IPS-18a (cell line): Measurements from ENCODE around the gene DUT.

Source experiments
- H3K27ac ChIP-seq: one replicate; pipeline ENCODE4 v1.5.1; 2013; ENCODE audit warnings: low read length
- H3K27me3 ChIP-seq: one replicate; pipeline ENCODE4 v1.6.1; 2013; ENCODE audit warnings: mild to moderate bottlenecking, low read length; ENCODE audit not compliant: control insufficient read depth, insufficient read depth
- H3K36me3 ChIP-seq: one replicate; pipeline ENCODE4 v1.6.1; 2013; ENCODE audit warnings: low read depth, low read length; ENCODE audit not compliant: control insufficient read depth
- H3K4me1 ChIP-seq: one replicate; pipeline ENCODE4 v1.6.1; 2013; ENCODE audit warnings: low read depth, low read length; ENCODE audit not compliant: control insufficient read depth
- H3K4me3 ChIP-seq: one replicate; pipeline ENCODE4 v1.5.1; 2013; ENCODE audit warnings: low read length
- H3K9ac ChIP-seq: one replicate; pipeline ENCODE4 v1.6.1; 2013; ENCODE audit warnings: mild to moderate bottlenecking, low read length, moderate library complexity
- H3K9me3 ChIP-seq: one replicate; pipeline ENCODE4 v1.6.1; 2013; ENCODE audit warnings: low read depth, low read length; ENCODE audit not compliant: control insufficient read depth

DUT gene

GRCh38 chr15:48373821-48374451, 42.7 kb downstream of the DUT start:
- H3K27me3 ChIP-seq = no peaks in the 10 kb centered on the region
- no peak overlapping the region for H3K9ac ChIP-seq
- no peak overlapping the region for H3K27ac ChIP-seq
- H3K36me3 ChIP-seq = no peaks in the 10 kb centered on the region
- no peaks in the 10 kb centered on the region for H3K4me1 ChIP-seq
- H3K4me3 ChIP-seq = no peak overlapping the region
- H3K9me3 ChIP-seq = no peaks in the 10 kb centered on the region

GRCh38 chr15:48374472-48374871, 43.2 kb downstream of the DUT start:
- Histone ChIP-seq H3K4me3 (no peak overlapping the region), H3K27me3 (no peaks in the 10 kb centered on the region), H3K27ac (no peak overlapping the region), H3K9ac (no peak overlapping the region), H3K36me3 (no peaks in the 10 kb centered on the region), H3K9me3 (no peaks in the 10 kb centered on the region), H3K4me1 (no peaks in the 10 kb centered on the region)

DNA sequence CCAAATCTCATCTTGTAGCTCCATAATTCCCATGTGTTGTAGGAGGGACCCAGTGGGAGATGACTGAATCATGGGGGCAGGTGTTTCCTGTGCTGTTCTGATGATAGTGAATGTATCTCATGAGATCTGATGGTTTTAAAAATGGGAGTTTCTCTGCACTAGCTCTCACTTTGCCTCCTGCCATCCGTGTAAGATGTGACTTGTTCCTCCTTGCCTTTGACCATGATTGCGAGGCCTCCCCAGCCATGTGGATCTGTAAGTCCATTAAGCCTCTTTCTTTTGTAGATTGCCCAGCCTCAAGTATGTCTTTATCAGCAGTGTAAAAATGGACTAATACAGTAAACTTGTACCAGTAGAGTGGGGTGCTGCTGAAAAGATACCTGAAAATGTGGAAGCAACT, 44.5 kb downstream of the DUT start:
- Histone ChIP-seq H3K36me3 (no peaks in the 10 kb centered on the region), H3K4me1 (no peaks in the 10 kb centered on the region), H3K27ac (no peak overlapping the region), H3K27me3 (no peaks in the 10 kb centered on the region), H3K9me3 (no peaks in the 10 kb centered on the region), H3K9ac (no peak overlapping the region), H3K4me3 (no peak overlapping the region)

DNA sequence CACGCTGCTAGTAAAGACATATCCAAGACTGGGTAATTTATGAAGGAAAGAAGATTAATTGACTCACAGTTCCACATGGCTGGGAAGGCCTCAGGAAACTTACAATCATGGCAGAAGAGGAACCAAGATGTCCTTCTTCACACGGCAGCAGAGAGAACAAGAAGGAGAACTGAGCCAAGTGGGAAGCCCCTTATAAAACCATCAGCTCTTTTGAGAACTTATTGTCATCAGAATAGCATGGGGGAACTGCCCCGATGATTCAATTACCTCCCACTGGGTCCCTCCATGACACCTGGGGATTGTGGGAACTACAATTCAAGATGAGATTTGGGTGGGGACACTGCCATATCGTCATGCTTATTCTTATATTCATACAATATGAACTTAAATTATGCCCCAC, 49.0 kb downstream of the DUT start:
- Histone ChIP-seq H3K9me3 (no peaks in the 10 kb centered on the region), H3K9ac (no peak overlapping the region), H3K27ac (no peak overlapping the region), H3K4me3 (no peak overlapping the region), H3K27me3 (no peaks in the 10 kb centered on the region), H3K4me1 (no peaks in the 10 kb centered on the region), H3K36me3 (no peaks in the 10 kb centered on the region)

DNA sequence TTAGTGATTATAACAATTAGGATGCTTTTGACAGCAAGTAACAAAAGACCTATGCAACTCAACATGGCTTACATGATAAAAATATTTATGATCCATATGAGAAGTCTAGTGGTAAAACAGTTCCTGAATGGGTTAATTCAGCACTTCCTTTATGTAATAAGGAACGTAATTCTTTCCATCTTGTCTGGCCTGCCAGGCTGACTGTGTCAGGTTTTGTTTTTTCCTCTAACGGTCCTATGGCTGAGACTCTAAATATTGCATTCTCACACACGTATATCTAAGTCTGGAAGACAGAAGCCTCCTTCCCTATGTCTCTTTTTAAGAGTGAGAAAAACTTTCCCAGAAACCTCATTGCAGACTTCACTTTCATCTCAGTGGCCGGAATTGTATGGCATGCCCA, 50.6 kb downstream of the DUT start:
- no peak overlapping the region for H3K27ac ChIP-seq
- H3K27me3 ChIP-seq = no peaks in the 10 kb centered on the region
- H3K9me3 ChIP-seq = no peaks in the 10 kb centered on the region
- H3K4me3 ChIP-seq = no peak overlapping the region
- H3K9ac ChIP-seq = no peak overlapping the region
- no peaks in the 10 kb centered on the region for H3K4me1 ChIP-seq
- H3K36me3 ChIP-seq = no peaks in the 10 kb centered on the region

DNA sequence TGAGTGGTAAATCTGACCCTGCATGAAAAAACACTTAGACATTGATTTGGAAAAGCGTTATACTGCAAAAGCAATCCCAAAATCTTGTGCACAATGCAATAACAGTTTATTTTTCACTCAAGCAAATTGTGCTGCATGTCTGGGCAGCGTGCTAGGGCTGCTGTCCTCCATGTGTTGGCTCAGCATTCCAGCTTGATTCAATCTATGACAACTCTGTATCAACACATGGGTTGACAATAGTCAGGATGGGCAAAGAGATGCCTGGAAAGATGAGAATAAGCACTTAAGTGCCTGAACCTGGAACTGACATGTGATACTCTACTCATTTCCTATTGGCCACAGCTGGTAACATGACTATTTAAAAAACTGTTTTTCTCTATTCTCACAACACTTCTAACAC, 51.8 kb downstream of the DUT start:
- H3K27me3 ChIP-seq = no peaks in the 10 kb centered on the region
- H3K9ac ChIP-seq = no peak overlapping the region
- no peaks in the 10 kb centered on the region for H3K4me1 ChIP-seq
- no peak overlapping the region for H3K4me3 ChIP-seq
- H3K9me3 ChIP-seq = no peaks in the 10 kb centered on the region
- no peaks in the 10 kb centered on the region for H3K36me3 ChIP-seq
- no peak overlapping the region for H3K27ac ChIP-seq

GRCh38 chr15:48384616-48385015, 53.4 kb downstream of the DUT start:
- Histone ChIP-seq H3K36me3 (no peaks in the 10 kb centered on the region), H3K27me3 (no peaks in the 10 kb centered on the region), H3K9me3 (no peaks in the 10 kb centered on the region), H3K9ac (no peak overlapping the region), H3K27ac (no peak overlapping the region), H3K4me3 (no peak overlapping the region), H3K4me1 (peaks cover 2% of the 10 kb centered on the region)

DNA sequence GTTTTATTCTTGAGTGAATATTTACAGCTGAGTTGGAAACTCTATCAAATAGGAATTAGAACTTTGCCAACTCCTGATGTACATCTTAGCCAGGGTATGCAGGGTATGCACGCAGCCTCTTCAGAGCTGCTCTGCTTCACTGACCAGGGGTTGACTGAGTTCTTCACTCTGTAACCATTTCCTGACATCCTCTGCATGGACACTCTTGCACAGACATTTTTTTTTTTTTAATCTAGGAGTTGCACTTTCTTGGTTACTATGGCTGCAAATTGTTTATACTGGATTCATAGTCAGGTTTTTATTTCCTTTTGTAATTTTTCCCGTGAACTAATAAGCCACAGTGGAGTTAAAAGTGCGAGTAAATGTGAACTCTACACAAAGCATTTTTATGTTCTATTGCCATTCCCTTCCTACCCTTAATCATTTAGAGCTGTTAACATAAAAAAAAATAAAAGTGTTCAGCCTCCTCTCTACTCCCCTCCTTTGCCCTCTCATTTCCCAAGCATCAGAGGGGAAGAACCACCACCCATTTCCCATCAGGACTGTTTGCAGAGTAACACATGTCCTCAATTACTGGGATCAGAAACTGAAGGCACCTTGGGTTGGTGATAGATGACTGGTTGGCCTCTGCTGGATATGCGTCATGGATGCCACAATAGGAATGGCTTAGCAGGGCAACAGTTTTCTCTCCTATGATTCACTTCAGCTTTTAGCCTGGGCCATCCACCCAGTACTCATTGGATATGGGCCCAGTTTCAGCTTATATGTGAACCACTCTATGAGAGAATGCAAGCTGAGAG, 54.0 kb downstream of the DUT start:
- no peaks in the 10 kb centered on the region for H3K27me3 ChIP-seq
- no peak overlapping the region for H3K27ac ChIP-seq
- peaks cover 2% of the 10 kb centered on the region for H3K4me1 ChIP-seq
- H3K4me3 ChIP-seq = no peak overlapping the region
- H3K9ac ChIP-seq = no peak overlapping the region
- no peaks in the 10 kb centered on the region for H3K9me3 ChIP-seq
- no peaks in the 10 kb centered on the region for H3K36me3 ChIP-seq

GRCh38 chr15:48388016-48388851, 57.0 kb downstream of the DUT start:
- H3K36me3 ChIP-seq = no peaks in the 10 kb centered on the region
- H3K9ac ChIP-seq = no peak overlapping the region
- H3K4me1 ChIP-seq = peaks cover 2% of the 10 kb centered on the region
- H3K27ac ChIP-seq = no peak overlapping the region
- H3K27me3 ChIP-seq = no peaks in the 10 kb centered on the region
- H3K9me3 ChIP-seq = no peaks in the 10 kb centered on the region
- H3K4me3 ChIP-seq = no peak overlapping the region

DNA sequence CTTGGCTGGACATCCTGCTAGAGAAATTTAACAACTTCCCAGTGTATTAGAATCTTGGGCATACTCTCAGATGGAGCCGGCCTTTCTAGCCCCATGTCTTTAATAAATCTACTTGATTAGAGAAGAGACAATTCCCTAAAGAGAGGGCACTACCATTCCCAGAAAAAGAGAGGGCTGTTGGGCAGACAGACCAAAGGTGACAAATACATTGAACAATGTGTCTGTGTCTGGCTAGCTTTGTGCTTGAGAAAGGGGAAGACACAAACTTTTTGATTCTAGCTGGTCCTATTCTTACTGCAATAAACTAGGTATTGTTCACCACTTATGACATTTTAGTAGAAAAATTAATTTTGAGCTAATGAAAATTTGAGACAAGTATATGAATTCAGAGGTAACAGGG, 57.7 kb downstream of the DUT start:
- Histone ChIP-seq H3K27me3 (no peaks in the 10 kb centered on the region), H3K4me3 (no peak overlapping the region), H3K9me3 (no peaks in the 10 kb centered on the region), H3K36me3 (no peaks in the 10 kb centered on the region), H3K4me1 (peaks cover 2% of the 10 kb centered on the region), H3K27ac (no peak overlapping the region), H3K9ac (no peak overlapping the region)

GRCh38 chr15:48389691-48390143, 58.5 kb downstream of the DUT start:
- Histone ChIP-seq H3K36me3 (no peaks in the 10 kb centered on the region), H3K27me3 (no peaks in the 10 kb centered on the region), H3K4me1 (peaks cover 2% of the 10 kb centered on the region), H3K9ac (no peak overlapping the region), H3K9me3 (no peaks in the 10 kb centered on the region), H3K4me3 (no peak overlapping the region), H3K27ac (no peak overlapping the region)
